ENCODE data around the gene GRB10.

GRB10 gene

GRCh38 chr7:50714857-50715256, 67.8 kb downstream of the GRB10 start:
- FAIRE-seq: no peak

DNA sequence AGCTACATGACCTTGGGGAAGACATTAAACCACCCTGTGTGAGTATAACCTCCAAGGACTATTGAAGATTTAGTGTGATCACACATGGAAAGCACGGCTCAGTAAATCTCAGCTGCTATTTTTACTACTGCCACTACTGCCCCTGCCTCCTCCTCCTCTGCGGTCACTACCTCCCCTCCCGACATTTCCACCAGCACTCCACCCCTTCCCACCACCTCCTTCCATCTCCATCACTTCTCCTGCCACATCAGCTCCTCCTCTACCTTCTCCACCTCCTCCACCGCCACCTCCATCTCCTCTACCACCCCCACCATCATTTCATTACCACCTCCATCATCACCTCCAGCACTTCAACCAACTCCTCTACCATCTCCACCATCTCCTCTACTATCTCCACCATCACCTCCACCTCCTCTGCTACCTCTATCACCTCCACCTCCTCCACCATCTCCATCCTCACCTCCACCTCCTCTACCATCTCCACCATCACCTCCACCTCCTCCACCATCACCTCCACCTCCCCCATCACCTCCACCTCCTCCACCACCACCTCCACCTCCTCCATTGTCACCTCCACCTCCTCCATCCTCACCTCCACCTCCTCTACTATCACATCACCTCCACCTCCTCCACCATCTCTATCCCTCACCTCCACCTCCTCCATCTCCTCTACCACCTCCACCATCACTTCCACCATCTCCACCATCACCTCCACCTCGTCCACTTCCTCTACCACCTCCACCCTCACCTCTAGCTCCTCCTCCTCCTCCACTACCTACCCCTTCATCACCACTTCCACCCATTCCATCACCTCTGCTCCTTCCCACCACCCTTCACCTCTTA, 69.4 kb downstream of the GRB10 start:
- no peak for FAIRE-seq

DNA sequence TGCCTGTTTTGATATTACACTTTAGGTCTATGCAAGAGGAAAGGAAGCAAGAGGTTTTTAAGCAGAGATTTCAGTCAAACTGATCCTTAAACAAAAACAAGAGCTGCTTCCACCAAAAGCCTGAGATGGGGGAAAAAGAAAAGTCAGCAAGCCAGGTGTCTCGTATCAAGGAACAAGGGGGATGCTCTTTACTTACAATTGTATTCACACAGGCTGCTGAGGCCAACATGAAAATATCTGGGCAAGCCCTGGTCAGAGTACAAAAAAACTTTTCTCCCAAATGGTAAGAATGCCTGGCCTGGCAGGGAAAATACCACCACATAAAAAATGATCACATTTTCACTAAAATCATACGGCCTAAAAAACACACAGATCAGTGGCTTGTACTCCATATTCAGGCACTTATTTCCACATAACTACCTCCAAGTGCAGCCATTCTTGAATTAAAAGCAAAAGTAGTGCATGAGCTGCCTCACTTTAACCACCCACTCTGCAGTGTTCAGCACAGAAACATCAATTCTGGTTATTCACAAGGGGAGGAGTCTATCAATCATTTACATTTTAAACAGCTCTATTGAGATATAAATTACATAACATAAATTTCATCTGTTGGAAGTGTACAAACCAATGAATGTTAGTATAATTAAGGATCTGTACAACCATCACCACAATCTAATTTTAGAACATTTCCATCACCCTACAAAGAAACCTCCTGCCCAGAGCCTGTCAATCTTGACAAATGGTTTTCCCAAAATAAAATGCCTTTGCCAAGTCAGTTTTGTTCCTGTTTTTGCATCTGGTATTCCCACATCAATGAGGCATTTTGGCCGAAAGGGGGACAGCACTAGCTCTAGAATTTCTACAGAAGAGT, 70.2 kb downstream of the GRB10 start:
- FAIRE-seq: no peak

DNA sequence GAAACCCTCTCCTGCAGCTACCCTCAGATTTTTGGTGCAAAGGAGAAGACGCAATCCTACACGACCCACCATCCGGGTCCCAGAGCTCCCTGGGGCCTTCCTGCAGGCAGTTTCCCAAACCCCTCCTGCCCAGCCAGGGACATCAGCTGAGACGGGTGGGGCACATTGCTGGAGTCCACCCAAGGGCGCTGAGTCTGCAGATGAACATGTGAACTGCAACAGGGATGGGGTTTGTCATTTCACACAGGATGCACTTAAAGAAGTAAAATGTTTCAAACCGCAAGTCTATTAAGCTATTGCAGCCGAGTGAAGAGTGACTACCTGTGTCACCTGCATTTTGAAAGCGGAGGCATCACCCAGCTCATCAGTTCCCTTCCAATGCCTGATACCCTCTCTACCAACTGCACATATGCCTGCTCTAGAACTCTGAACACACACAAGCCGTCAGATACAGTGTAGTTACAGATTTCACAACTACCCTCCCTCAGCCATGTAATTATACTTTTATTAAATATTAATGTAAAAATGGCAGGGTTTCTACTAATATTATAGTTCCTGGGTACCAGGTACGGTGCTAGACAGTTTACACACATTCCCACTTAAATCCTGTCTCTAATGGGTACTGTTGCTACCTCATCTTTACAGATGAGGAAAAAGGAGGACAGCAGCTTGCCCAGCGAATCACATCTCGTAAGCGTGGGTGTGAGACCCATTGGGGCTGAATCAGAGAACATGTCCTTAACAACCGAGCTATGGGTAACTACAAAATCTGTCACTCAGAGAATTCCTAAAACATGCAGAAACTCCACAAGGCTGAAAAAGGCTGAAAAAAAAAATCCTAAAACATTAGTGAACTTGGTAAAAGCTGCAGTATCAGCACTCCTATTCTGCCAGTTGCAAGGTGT, 71.2 kb downstream of the GRB10 start:
- no peak for FAIRE-seq

DNA sequence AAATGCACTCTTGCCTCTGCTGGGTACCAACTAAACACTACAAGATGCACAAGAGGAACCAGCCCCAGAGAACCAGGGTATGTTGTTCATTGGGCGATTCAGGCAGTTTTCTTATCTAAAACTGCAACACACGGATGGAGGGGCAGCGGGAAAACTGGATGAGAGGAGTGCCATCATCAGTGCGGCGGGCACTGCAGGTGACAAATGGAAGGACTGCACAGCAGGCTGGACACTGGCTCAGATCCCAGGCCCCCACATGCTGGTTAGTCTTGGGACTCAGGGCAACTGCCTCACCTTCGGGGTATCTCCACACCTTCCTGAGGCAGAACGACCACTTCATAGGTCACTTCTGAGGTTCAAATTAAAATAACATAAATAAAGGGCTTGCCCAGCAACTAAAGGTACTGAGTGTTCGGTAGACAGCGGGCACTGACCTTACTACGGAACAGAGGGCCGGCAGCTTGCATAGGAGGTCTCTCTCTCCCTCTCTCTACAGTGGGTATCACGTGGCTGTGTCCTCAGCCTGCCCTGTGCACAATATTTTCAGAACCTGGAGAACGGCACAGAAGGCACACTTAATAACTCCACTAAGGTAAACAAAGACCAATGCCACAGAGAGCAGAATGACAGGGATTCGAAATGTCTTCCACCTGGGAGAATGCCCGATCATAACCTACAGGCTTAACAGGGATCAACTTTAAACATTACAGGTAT, 72.1 kb downstream of the GRB10 start:
- FAIRE-seq: no peak

DNA sequence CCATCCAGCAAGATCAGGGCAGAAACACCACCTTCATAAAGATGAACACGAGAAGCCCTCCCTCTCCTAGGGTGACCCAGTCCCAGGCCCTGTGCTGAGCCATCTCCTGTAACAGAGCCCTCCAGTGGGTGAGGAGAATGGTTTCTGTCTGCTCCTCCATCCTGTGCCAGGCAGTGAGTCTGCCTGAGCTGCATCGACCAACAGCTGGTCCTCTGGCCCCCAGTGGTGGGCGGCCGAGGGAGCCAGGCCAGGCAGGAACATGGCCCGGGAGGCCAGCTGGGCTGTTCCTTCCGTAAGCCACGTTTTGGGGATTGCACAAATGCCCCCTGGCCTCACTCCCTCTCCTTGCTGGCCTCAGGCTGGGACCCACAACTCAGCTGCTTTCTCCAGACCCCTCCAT, 73.5 kb downstream of the GRB10 start:
- FAIRE-seq: no peak

DNA sequence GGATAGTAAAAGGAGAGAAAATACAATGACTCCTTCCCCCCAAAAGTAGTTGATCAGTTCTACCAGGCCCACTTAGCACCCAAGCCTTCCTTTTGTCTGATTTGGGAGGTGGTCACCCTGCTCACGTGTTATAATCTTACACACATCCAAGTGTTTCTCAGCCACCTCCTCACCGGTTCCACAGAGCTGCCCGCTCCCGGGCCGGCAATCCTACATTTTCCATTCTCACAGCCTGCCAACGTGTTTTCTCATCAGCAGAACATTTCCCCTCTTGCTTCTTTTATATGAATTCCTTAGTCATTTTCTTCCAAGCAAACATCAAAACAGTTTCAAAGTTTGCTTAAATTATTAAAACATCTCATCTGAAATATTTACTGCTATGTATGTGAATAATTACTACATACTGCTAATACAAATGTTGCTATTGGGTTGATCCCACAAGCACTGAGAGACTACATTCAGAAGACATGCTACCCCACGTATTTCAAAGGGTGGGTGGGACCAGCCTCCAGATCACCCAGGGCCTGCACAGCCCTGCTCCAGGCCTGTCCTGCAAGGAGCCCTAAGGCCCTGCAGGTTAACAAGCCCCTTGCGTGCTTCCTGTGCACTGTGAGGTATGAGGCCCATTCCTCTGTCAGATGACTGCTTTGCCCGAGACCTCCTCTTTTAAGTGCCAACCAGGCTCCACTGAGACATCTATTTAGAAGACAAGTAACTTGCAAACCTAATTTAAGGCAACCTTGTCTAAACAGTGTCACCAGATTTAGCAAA, 75.3 kb downstream of the GRB10 start:
- FAIRE-seq: no peak

- no peak for FAIRE-seq
Observed at GRCh38 chr7:50706469-50706937, 76.2 kb downstream of the GRB10 start.

- FAIRE-seq: no peak
Observed at GRCh38 chr7:50704844-50705243, 77.9 kb downstream of the GRB10 start.

GRCh38 chr7:50703654-50704053, 79.0 kb downstream of the GRB10 start:
- FAIRE-seq: no peak

DNA sequence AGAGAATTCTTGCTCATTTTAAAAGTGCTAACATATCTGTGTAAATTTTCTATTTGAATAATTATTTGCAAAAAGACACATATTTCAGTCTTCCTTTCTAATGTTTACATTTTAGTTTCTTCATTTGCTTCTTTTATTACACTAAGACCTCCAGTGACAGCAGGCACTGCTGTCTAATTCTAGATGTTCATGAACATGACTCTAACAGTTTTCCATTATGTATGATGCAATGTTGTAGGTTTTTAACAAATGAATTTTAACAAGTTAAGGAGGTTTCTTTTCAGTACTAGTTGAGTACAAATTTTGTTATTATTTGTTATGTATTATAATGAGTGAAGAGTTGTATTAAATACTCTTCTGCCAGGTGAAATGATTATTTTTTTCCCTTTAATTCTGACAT, 83.6 kb downstream of the GRB10 start:
- FAIRE-seq: no peak

- no peak for FAIRE-seq
Observed at GRCh38 chr7:50697748-50698147, 84.9 kb downstream of the GRB10 start.

DNA sequence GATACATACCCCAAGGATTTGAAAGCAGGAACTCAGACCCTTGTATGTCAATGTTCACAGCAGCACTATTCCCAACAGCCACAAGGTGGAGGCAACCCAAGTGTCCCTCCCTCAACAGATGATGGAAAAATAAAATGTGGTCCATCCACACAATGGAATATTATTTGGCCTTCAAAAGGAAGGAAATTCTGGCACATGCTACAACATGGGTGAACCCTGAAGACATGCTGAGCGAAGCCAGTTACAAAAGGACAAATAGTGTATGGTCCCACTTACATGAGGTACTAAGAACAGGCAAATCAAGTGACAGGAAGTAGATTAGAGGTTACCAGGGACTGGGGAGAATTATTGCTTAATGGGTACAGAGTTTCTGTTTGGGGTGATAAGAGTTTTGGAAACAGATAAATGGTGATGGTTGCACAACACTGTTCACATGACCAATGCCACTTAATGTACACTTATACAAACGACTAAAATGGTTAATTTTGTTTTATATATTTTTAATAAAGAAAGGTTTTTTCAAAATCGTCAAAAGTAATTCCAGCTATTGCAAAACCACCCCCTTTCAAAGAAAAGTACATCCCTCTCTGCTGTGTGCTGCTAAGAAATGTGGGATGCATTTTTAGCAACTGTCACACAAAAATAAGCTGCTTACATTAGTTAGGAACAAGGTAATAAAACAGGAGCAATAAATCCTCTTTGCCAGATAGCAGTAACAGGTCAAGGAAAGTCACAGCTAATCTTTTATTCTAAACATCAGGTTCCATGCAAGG, 85.7 kb downstream of the GRB10 start:
- no peak for FAIRE-seq

- FAIRE-seq: no peak
Observed at GRCh38 chr7:50695026-50695425, 87.7 kb downstream of the GRB10 start.

- no peak for FAIRE-seq
Observed at GRCh38 chr7:50693455-50694130, 89.1 kb downstream of the GRB10 start.

GRCh38 chr7:50690541-50691011, 92.1 kb downstream of the GRB10 start:
- FAIRE-seq: no peak

DNA sequence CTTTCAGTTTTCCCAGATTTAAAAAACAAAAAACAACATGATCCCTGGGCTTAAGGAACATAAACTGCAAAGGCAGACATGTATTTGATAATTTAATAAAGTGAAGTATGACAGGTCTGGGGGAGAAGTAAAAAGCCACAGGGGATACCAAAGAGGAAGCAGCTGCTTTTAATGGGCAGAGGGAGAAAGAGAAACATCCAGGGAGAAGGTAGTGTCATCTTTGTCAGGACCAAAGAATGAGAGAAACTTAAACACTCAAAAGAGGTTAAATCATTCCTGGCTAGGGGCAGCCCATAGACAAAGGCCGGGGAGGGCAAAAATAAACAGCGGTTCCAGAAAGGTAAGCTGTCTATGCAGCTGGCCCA, 94.5 kb downstream of the GRB10 start:
- no peak for FAIRE-seq

DNA sequence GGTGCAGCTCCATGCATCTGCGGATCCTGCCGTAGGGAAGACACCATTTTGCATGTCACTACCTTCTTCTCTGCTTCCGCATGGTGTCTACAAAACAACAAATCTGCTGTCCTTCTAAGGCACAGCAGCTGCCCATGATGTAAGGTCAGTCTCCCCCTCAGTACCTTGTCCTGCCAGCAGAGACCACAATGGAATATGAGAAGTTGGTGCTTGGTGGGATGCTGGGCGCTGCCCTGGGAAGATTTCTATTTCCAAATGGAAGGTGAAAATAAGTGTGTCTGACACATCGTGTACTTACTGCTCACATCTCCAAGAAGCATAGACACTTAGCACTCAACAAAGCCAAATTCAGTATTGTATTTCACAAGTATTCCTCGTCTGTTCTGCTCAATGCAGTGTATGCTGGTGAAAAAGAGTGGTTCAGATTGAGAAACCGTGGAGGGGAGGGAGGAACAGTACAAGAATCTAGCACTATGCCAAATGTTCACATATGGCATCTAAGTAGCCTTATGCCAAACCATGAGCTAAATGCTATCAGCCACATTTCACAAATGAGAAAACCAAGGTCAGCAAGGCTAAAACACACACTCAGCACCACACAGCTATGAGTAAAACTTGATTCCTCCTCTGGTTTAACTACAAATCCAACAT, 95.0 kb downstream of the GRB10 start:
- FAIRE-seq: no peak

DNA sequence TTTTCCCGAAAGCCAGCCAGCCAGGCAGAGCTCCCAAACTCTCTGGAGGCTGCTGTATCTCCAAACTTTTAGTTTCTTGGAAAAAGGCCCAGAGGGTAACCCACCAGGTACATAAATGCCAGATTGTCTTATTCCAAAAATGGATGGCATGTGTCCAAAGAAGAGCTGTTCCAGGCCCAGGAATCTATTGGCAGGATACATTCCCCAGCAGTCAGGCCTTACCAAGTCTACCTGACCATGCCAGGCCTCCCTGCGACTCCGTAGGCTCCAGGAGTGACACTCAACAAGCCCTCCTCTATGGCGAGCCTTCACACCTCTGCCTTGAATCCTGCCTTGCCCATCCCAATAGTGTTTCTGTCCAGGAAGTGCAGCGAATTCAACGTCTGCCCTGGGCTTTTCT, 95.6 kb downstream of the GRB10 start:
- FAIRE-seq: no peak

Data from A204.1 (cell line).